Measurements from ENCODE around the gene VASN. TPM values are rescaled to one million over a fixed set of nuclear protein-coding genes. Genes with fewer than 3 reads are reported as not detected.
"Not testable (repeated sequence)": the region's sequence is repeated elsewhere in the genome, so short reads cannot be mapped to it uniquely, and the experiment has no call there.

Gene VASN
- total RNA-seq = 0.10 TPM in 1 of 2 replicates, not detected in the other

GRCh38 chr16:4371357-4372000 lies at the start of gene VASN:
Gene VASN (plus strand): TSS chr16:4371848. CDS start chr16:4380878, 9,030 bp downstream.
- intact Hi-C loops (cut with micrococcal nuclease) = loop anchor here (1.0 kb wide), 3 partner anchors 20 to 587 kb away; partner anchors contain the start of genes HMOX2, PAM16 and SEC14L5

DNA sequence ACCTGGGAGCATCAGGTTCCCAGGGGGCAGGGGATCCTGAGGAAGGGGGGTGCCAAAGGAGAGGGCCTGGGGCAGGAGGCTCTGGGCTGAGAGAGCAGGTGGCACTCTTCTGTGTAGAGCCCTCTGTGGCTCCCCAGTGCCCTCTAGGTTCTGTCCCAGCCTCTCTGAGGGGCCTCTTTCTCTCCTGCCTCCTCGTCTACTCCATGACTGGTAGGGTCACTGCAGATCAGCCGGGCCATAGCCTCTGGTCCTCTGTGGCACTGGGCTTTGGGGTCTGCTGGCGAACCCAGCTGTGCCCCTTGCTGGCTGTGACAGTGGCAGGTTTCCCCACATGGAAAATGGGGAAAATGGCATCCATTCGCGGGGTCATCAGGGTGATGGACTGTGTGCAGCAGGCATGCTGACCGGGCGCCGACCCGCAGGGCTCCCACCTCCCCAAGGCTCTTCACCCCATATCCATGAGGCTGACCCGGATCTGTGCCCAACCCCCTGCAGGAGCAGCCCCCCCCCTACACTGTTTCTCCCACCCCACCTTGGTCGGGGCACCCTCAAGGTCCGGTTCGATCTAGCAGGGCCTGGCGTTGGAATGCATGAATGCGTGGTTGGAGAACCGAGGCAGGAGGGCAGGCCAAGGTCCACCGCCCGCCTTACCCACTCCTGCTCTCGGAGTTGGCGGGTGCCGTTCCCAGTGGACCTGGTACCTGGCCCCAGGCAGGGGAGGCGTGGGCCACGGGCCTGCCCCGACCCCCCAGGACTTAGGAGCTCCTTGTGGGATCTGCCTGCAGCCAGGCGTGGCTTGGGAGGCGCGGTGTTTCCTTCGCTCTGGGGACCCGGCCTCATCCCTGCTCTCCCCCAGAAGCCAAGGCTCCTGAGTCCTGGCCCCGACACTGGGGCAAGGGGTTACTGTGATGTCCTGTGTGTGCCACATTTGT lies 49.3 kb upstream of the VASN start:
- intact Hi-C loops (cut with micrococcal nuclease) = no loop called here

- intact Hi-C loops (cut with micrococcal nuclease) = no loop called here
Observed at GRCh38 chr16:4323071-4323844, 48.4 kb upstream of the VASN start.

DNA sequence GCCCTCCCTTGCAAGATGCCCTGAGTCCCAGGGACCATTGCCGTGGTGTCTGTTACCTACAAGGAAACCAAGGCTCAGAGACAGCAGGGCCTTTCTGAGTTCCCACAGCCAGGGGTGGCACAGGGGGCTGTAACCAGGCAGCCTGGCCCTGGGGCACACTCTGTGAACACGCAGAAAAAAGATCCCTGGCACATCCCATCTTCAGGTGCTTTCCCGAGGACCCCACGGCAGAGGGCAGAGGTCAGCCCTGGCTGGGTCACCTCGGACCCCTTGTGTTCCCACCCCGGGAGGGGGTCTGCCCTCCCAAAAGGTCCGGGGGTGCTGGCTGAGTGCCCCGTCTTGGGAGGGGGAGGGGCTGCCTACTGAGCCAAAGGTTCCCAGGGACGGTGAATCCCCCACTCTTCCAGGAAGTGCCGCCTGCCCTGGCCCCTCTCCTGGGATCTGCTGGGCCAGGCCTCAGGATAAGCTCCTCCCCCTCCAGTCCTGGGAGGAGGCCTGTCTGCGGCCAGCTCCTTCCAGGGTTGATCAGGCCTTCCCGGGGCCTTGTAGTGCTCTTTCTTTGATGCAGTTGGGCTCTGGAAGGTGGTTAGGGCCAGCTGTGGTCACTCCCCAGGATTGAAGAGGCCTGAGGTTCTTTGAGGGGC lies 47.7 kb upstream of the VASN start:
- intact Hi-C loops (cut with micrococcal nuclease) = no loop called here

DNA sequence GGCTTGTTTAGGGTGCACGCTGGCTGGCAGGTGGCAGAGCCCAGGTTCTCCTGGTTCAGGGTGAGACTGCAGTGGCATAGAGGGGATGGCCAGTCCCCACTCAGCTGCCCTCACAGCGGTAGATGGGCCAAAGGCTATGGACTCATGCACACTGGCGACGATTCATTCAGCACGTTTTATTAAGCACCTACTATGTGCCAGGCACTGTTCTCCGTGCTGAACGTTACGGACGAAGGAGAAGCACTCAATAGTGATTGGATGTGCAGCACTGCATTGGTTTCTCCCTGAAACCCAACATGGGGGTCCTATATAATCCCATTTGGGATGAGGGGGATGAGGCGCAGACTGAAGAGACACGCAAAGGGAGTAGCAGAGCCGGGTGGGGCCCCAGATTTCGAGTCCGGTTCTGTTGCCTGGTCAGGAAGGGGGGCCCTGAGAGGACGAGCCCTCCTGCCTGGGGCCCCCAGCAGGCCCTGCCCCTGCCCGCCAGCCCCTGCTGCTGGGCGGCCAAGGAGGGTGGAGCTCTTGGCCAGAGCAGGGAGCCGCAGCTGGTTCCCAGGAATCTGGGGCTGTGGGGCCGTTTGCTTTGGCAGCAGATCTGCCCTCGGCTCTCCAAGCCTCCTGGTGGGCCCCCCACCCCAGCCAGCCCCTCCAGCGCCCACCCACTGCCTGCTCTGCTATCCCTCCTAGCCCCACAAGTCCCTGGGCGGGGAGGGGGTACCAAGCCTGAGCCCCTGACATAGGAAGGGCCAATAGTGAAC lies 47.0 kb upstream of the VASN start:
- intact Hi-C loops (cut with micrococcal nuclease) = no loop called here

- intact Hi-C loops (cut with micrococcal nuclease) = no loop called here
Observed at GRCh38 chr16:4325253-4325758, 46.3 kb upstream of the VASN start.

GRCh38 chr16:4327386-4328045 lies 44.1 kb upstream of the VASN start:
- intact Hi-C loops (cut with micrococcal nuclease) = no loop called here

DNA sequence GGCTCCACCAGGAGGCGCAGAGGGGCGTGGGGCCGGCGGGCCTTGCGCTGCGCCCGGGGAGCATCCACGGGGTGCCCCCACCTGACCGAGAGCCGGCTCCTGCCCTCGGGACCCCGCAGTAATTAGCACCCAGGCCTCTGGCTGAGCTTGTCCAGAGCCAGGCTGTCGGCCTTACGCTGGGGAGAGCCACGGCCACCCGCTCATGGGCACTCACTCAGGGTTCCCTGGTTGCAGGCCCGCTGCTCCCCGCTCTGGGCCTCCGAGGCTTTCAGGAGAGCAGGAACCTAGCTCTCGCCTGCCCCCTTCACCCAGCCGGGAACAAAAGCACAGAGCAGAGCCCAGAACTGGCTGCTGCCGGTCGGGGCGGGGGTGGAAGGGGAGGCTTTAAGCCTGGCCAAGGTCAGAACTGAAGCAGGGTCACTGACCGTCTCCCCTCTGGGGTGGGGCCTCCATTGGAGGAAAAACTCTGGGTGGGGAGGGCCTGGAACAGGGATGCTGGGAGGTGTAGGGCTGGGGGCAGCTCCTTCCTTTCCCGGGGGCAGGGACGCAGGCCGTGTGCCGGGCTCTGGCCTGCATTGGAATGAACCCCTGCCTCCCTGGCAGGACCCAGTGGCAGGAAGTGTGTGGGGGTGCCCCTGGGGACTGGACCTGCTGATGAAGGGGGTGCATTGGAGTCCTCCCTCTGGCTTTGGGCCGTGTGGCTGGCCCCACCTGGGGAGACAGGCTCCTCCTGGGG lies 43.4 kb upstream of the VASN start:
- intact Hi-C loops (cut with micrococcal nuclease) = no loop called here

GRCh38 chr16:4328782-4329775 lies 42.6 kb upstream of the VASN start:
- intact Hi-C loops (cut with micrococcal nuclease) = no loop called here

DNA sequence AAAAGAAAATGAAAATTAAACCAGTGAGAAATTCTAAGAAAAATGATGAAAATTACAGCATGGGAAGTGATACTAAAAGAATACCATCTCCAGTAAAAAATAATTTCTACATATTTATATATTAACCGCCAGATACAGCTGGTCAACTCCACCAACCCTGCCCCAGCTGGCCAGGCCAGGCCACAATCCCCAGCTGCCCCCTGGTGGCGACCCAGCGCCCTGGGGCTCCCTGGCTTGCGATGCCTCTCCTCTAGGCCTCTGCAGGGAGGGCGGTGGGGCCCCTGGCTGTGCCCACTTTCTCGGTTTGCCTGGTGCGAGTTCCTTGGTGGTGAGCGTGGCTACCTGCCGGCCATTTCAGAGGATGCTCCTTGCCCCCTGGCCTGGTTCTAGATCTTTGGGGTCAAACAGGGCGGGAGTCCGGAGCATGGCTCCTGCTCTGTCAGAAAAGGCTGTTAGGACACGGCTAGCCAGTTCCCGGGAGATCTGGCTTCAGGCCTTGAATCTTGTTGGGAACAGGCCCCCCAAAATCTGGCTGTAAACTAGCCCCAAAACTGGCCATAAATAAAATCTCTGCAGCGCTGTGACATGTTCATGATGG lies 41.3 kb upstream of the VASN start:
- intact Hi-C loops (cut with micrococcal nuclease) = loop anchor here (1.0 kb wide), 2 partner anchors 42 to 347 kb away; no protein-coding TSS in a partner anchor

DNA sequence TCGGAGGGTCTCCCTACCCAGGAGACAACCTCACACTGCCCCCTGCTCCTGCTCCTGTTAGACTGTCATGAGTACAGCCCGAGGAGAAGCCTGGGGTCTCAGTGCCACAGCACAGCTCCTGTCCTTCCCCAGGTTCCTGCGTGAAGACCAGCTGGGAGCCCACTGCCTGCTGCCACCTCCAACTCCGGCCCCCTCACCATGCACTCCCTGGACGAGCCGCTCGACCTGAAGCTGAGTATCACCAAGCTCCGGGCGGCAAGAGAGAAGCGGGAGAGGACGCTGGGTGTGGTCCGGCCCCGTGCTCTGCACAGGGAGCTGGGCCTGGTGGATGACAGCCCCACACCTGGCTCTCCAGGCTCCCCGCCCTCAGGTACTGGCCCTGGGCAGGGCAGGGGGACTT lies 39.6 kb upstream of the VASN start:
- intact Hi-C loops (cut with micrococcal nuclease) = no loop called here

GRCh38 chr16:4332623-4333307 lies 38.9 kb upstream of the VASN start:
- intact Hi-C loops (cut with micrococcal nuclease) = no loop called here

GRCh38 chr16:4333308-4333638 lies 38.4 kb upstream of the VASN start:
- intact Hi-C loops (cut with micrococcal nuclease) = no loop called here

GRCh38 chr16:4333714-4334113 lies 37.9 kb upstream of the VASN start:
- intact Hi-C loops (cut with micrococcal nuclease) = not testable (repeated sequence)

- intact Hi-C loops (cut with micrococcal nuclease) = no loop called here
Observed at GRCh38 chr16:4334724-4335495, 36.7 kb upstream of the VASN start.

All from T-helper 1 cell treated with Interleukin-12 subunit alpha and Interleukin-12 subunit beta and Interleukin-4 antibody, amounts not matched to agents 30 ng/mL and 1 ng/mL, for 36 hours (primary cell).